ENCODE data around the gene KCNJ16.

The KCNJ16 gene

DNA sequence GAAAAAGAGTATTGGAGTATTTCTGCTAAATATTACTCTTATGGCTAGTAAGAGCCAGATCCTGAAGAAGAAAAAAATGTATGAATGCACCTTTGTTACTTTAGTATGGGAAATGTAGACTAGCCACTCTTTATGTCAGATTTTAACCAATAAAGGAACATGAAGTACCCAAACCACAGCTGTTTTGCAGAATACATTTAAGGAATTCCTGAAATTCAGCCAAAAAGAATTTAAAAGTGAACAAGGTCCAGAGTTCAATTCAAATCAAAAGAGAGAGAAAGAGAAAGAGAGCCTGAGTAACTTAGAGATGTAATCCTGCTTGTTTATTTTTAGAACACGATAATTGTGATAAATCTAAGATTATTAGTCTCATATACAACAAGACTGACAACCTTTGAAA lies 1.2 kb downstream of the KCNJ16 start:
- Histone ChIP-seq H3K9me3 (ENCODE audit: insufficient read depth, low read length) (no peaks in the 10 kb centered on the region), H3K4me3 (ENCODE audit: insufficient read length, low read depth) (no peak overlapping the region), H3K27me3 (ENCODE audit: insufficient read depth, insufficient read length) (no peaks in the 10 kb centered on the region), H3K4me1 (ENCODE audit: insufficient read depth, insufficient read length) (no peaks in the 10 kb centered on the region), H3K36me3 (ENCODE audit: insufficient read depth, insufficient read length, low read length) (no peaks in the 10 kb centered on the region), H3K9ac (ENCODE audit: insufficient read length, low read depth) (no peak overlapping the region)
- no peak for TF ChIP-seq ZNF274 (IDR thresholded peaks at IDR 0.05; ENCODE audit: low read depth, low read length)
- no peak for TF ChIP-seq SUZ12 (IDR thresholded peaks at IDR 0.05; ENCODE audit: extremely low read depth, insufficient read depth, insufficient read length)
- no peak for TF ChIP-seq YY1 (IDR thresholded peaks at IDR 0.05; ENCODE audit: insufficient read depth, insufficient read length)
- DNase-seq (ENCODE audit: low read depth, low spot score): no peak

DNA sequence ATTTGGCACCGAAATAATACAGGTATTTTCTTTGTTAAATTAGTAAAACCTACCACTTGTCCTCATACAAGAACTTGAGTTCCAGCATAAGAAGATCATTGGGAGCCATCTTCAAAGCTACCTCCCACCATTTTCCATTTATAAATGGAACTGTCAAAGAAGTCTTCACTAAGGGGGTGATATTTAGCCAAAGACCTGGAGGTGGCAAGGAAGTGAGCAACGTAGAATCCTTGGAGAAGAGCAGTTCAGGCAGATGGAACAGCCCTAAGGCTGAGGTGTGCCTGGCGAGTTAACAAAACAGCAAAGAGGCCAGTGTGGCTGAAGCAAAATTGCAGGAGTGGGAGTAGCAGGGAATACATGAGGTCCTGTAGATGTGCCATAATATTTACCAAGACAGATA lies 1.8 kb downstream of the KCNJ16 start:
- Histone ChIP-seq H3K36me3 (ENCODE audit: insufficient read depth, insufficient read length, low read length) (no peaks in the 10 kb centered on the region), H3K9me3 (ENCODE audit: insufficient read depth, low read length) (no peaks in the 10 kb centered on the region), H3K4me1 (ENCODE audit: insufficient read depth, insufficient read length) (no peaks in the 10 kb centered on the region), H3K4me3 (ENCODE audit: insufficient read length, low read depth) (no peak overlapping the region), H3K9ac (ENCODE audit: insufficient read length, low read depth) (no peak overlapping the region), H3K27me3 (ENCODE audit: insufficient read depth, insufficient read length) (no peaks in the 10 kb centered on the region)
- no peak for TF ChIP-seq YY1 (IDR thresholded peaks at IDR 0.05; ENCODE audit: insufficient read depth, insufficient read length)
- TF ChIP-seq ZNF274 (IDR thresholded peaks at IDR 0.05; ENCODE audit: low read depth, low read length): no peak
- no peak for TF ChIP-seq SUZ12 (IDR thresholded peaks at IDR 0.05; ENCODE audit: extremely low read depth, insufficient read depth, insufficient read length)
- DNase-seq (ENCODE audit: low read depth, low spot score): no peak

DNA sequence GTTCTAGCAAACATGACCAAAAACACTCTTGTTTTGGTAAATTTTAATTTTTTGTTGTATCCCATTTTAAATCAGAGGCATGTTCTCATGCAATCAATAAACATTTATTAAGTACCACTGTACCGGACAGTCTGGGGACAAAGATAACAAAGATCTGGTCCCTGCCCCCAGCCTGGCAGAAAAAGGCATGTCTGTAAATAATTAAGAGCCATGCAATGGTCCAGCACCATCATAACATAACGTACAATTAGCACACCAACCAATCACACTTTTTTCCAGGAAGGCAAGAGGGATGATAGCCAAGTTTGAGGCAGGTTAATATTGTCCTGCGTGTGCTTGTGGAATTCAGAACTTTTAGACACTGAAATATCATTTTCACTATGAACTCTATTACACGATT lies 3.5 kb downstream of the KCNJ16 start:
- Histone ChIP-seq H3K36me3 (ENCODE audit: insufficient read depth, insufficient read length, low read length) (no peaks in the 10 kb centered on the region), H3K27me3 (ENCODE audit: insufficient read depth, insufficient read length) (no peaks in the 10 kb centered on the region), H3K9me3 (ENCODE audit: insufficient read depth, low read length) (no peaks in the 10 kb centered on the region), H3K4me1 (ENCODE audit: insufficient read depth, insufficient read length) (no peaks in the 10 kb centered on the region), H3K4me3 (ENCODE audit: insufficient read length, low read depth) (no peak overlapping the region), H3K9ac (ENCODE audit: insufficient read length, low read depth) (no peak overlapping the region)
- TF ChIP-seq SUZ12 (IDR thresholded peaks at IDR 0.05; ENCODE audit: extremely low read depth, insufficient read depth, insufficient read length) (no peak), YY1 (IDR thresholded peaks at IDR 0.05; ENCODE audit: insufficient read depth, insufficient read length) (no peak), ZNF274 (IDR thresholded peaks at IDR 0.05; ENCODE audit: low read depth, low read length) (no peak)
- no peak for DNase-seq (ENCODE audit: low read depth, low spot score)

- no peaks in the 10 kb centered on the region for H3K27me3 ChIP-seq (ENCODE audit: insufficient read depth, insufficient read length)
- no peaks in the 10 kb centered on the region for H3K9me3 ChIP-seq (ENCODE audit: insufficient read depth, low read length)
- H3K36me3 ChIP-seq (ENCODE audit: insufficient read depth, insufficient read length, low read length): no peaks in the 10 kb centered on the region
- H3K4me1 ChIP-seq (ENCODE audit: insufficient read depth, insufficient read length): no peaks in the 10 kb centered on the region
- H3K9ac ChIP-seq (ENCODE audit: insufficient read length, low read depth): no peak overlapping the region
- no peak for TF ChIP-seq ZNF274 (IDR thresholded peaks at IDR 0.05; ENCODE audit: low read depth, low read length)
- TF ChIP-seq SUZ12 (IDR thresholded peaks at IDR 0.05; ENCODE audit: extremely low read depth, insufficient read depth, insufficient read length): no peak
- TF ChIP-seq YY1 (IDR thresholded peaks at IDR 0.05; ENCODE audit: insufficient read depth, insufficient read length): no peak
- no peak for DNase-seq (ENCODE audit: low read depth, low spot score)
- H3K4me3 ChIP-seq (ENCODE audit: insufficient read length, low read depth): no peak overlapping the region
Measured at GRCh38 chr17:70078994-70079531, 4.0 kb downstream of the KCNJ16 start.

DNA sequence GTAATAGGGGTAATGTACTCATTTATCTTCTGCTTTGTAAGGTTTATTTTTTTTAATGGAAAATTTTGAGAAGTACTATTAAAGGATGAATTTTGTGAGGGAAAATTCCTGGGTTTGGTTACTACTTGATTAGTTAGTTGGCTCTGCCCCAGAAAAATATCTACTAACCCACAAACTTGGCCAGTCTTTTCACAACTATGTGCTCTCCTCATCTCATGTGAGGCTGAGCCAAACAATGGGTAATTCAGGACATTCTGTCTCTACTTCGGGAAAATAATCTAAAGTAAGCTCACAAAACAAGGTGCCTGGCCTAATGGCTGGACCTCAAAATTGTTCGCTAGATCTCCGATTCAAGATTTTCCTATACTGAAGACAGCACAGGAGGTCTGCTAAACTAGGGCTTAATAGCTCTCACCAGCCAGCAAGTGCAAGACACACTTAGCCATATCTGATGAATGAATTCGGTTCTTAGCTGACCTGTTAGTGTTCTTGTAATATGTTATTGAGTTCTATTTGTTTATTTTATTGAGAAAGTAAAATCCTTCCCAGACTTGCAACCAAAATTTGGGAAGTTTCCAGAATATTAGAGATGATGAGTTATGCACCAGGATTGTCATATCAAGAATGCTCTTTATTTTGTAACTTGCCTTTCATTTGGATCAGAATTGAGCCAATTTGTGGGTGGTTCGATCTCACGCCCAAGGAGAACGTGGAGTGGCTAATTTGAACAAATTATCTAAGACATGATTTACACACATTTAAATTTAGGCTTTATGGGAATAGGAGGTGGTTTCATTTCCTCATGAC lies 5.7 kb downstream of the KCNJ16 start:
- no peaks in the 10 kb centered on the region for H3K27me3 ChIP-seq (ENCODE audit: insufficient read depth, insufficient read length)
- no peaks in the 10 kb centered on the region for H3K9me3 ChIP-seq (ENCODE audit: insufficient read depth, low read length)
- H3K9ac ChIP-seq (ENCODE audit: insufficient read length, low read depth): no peak overlapping the region
- DNase-seq (ENCODE audit: low read depth, low spot score): no peak
- H3K4me1 ChIP-seq (ENCODE audit: insufficient read depth, insufficient read length): no peaks in the 10 kb centered on the region
- TF ChIP-seq YY1 (IDR thresholded peaks at IDR 0.05; ENCODE audit: insufficient read depth, insufficient read length): no peak
- no peak for TF ChIP-seq SUZ12 (IDR thresholded peaks at IDR 0.05; ENCODE audit: extremely low read depth, insufficient read depth, insufficient read length)
- no peak for TF ChIP-seq ZNF274 (IDR thresholded peaks at IDR 0.05; ENCODE audit: low read depth, low read length)
- H3K36me3 ChIP-seq (ENCODE audit: insufficient read depth, insufficient read length, low read length): no peaks in the 10 kb centered on the region
- no peak overlapping the region for H3K4me3 ChIP-seq (ENCODE audit: insufficient read length, low read depth)

DNA sequence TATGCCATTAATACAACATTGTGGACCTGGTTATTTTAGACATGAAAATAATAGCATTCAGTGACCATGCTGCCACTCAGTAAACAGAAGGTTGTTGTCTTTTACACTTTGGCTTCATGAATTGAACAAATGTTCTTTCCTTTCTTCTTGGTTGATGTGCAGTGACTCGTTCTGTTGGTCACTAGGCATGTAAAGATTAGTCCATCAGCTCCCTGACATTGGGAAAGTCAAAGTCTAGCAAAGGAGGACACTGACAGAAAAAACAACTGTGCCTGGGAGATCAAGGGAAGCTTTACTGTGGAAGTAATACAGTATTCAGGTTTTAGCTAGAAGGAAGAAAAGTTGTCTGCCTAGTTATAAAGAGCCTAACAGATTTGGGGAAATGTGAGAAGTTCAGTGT lies 6.9 kb downstream of the KCNJ16 start:
- H3K36me3 ChIP-seq (ENCODE audit: insufficient read depth, insufficient read length, low read length): no peaks in the 10 kb centered on the region
- no peak overlapping the region for H3K4me3 ChIP-seq (ENCODE audit: insufficient read length, low read depth)
- H3K27me3 ChIP-seq (ENCODE audit: insufficient read depth, insufficient read length): no peaks in the 10 kb centered on the region
- H3K9ac ChIP-seq (ENCODE audit: insufficient read length, low read depth): no peak overlapping the region
- no peaks in the 10 kb centered on the region for H3K4me1 ChIP-seq (ENCODE audit: insufficient read depth, insufficient read length)
- DNase-seq (ENCODE audit: low read depth, low spot score): no peak
- H3K9me3 ChIP-seq (ENCODE audit: insufficient read depth, low read length): no peaks in the 10 kb centered on the region
- TF ChIP-seq SUZ12 (IDR thresholded peaks at IDR 0.05; ENCODE audit: extremely low read depth, insufficient read depth, insufficient read length) (no peak), YY1 (IDR thresholded peaks at IDR 0.05; ENCODE audit: insufficient read depth, insufficient read length) (no peak), ZNF274 (IDR thresholded peaks at IDR 0.05; ENCODE audit: low read depth, low read length) (no peak)

GRCh38 chr17:70084476-70084875 lies 9.5 kb downstream of the KCNJ16 start:
- Histone ChIP-seq H3K27me3 (ENCODE audit: insufficient read depth, insufficient read length) (no peaks in the 10 kb centered on the region), H3K36me3 (ENCODE audit: insufficient read depth, insufficient read length, low read length) (no peaks in the 10 kb centered on the region), H3K9me3 (ENCODE audit: insufficient read depth, low read length) (no peaks in the 10 kb centered on the region), H3K4me1 (ENCODE audit: insufficient read depth, insufficient read length) (no peaks in the 10 kb centered on the region), H3K4me3 (ENCODE audit: insufficient read length, low read depth) (no peak overlapping the region), H3K9ac (ENCODE audit: insufficient read length, low read depth) (no peak overlapping the region)
- no peak for DNase-seq (ENCODE audit: low read depth, low spot score)
- no peak for TF ChIP-seq SUZ12 (IDR thresholded peaks at IDR 0.05; ENCODE audit: extremely low read depth, insufficient read depth, insufficient read length)
- no peak for TF ChIP-seq ZNF274 (IDR thresholded peaks at IDR 0.05; ENCODE audit: low read depth, low read length)
- TF ChIP-seq YY1 (IDR thresholded peaks at IDR 0.05; ENCODE audit: insufficient read depth, insufficient read length): no peak

Measured in NT2/D1 (cell line).